GM13976 (cell line): ENCODE measurements around the gene SOX5.

ENCODE experiments used
- DNase-seq: peaks from one replicate; pipeline ENCODE4 v3.0.0; 2012; ENCODE audit warnings: low spot score
- CTCF ChIP-seq: IDR thresholded peaks from 2 replicates; pipeline ENCODE4 v1.5.1; 2012; ENCODE audit warnings: borderline replicate concordance, mild to moderate bottlenecking; ENCODE audit not compliant: insufficient read depth; ENCODE audit errors: extremely low read depth, missing control alignments, control extremely low read depth
- in situ Hi-C: fragments of 300-500 bp; cut with MboI; formaldehyde crosslinking; loops from one replicate; pipeline ENCODE4 v1.12.0; 2022; ENCODE audit warnings: low sequenced_read_pairs, mixed read lengths, inconsistent platforms; ENCODE audit not compliant: unreplicated experiment

Gene SOX5

GRCh38 chr12:23944067-23944466, 5.4 kb downstream of the SOX5 start:
- no peak for DNase-seq
- in situ Hi-C loops: no loop called here

GRCh38 chr12:23942841-23943240, 6.6 kb downstream of the SOX5 start:
- no peak for DNase-seq
- TF ChIP-seq CTCF: no peak
- in situ Hi-C loops: no loop called here

More at GRCh38 chr12:23944067-23944466, 5.4 kb downstream of the SOX5 start:
- no peak for TF ChIP-seq CTCF

- in situ Hi-C loops: no loop called here
- no peak for TF ChIP-seq CTCF
- no peak for DNase-seq
Observed at GRCh38 chr12:23941780-23942179, 7.7 kb downstream of the SOX5 start.

GRCh38 chr12:23938422-23938821, 11.0 kb downstream of the SOX5 start:
- TF ChIP-seq CTCF: no peak
- no peak for DNase-seq
- in situ Hi-C loops: no loop called here

GRCh38 chr12:23931176-23931575, 18.3 kb downstream of the SOX5 start:
- in situ Hi-C loops: no loop called here
- DNase-seq: no peak
- TF ChIP-seq CTCF: no peak

- no peak for TF ChIP-seq CTCF
- DNase-seq: no peak
- in situ Hi-C loops: no loop called here
Observed at GRCh38 chr12:23930599-23930998, 18.9 kb downstream of the SOX5 start.

GRCh38 chr12:23929906-23930305, 19.6 kb downstream of the SOX5 start:
- DNase-seq: no peak
- TF ChIP-seq CTCF: no peak
- in situ Hi-C loops: no loop called here
